ENCODE measurements around the gene PSMB10.
"Not testable (repeated sequence)": the region's sequence is repeated elsewhere in the genome, so short reads cannot be mapped to it uniquely, and the experiment has no call there.

PSMB10 gene

GRCh38 chr16:67917140-67917851 is 19.4 kb downstream of the PSMB10 start:
- no peak overlapping the region for H3K4me3 ChIP-seq (ENCODE audit: low read depth, low read length)
- no peak for DNase-seq (ENCODE audit: low read depth, low spot score)
- no peak for TF ChIP-seq CTCF (IDR thresholded peaks at IDR 0.05; ENCODE audit: low read depth, low read length)
- in situ Hi-C loops (cut with HindIII; ENCODE audit: low sequenced_read_pairs) = no loop called here

GRCh38 chr16:67915831-67916723 is 20.6 kb downstream of the PSMB10 start:
- DNase-seq (ENCODE audit: low read depth, low spot score) = no peak
- H3K4me3 ChIP-seq (ENCODE audit: low read depth, low read length) = no peak overlapping the region
- TF ChIP-seq CTCF (IDR thresholded peaks at IDR 0.05; ENCODE audit: low read depth, low read length) = no peak
- in situ Hi-C loops (cut with HindIII; ENCODE audit: low sequenced_read_pairs) = no loop called here

GRCh38 chr16:67915496-67915769 is 21.2 kb downstream of the PSMB10 start:
- H3K4me3 ChIP-seq (ENCODE audit: low read depth, low read length); DNase-seq (ENCODE audit: low read depth, low spot score); in situ Hi-C loops (cut with HindIII; ENCODE audit: low sequenced_read_pairs): not testable (repeated sequence)

- H3K4me3 ChIP-seq (ENCODE audit: low read depth, low read length) = no peak overlapping the region
- in situ Hi-C loops (cut with HindIII; ENCODE audit: low sequenced_read_pairs) = no loop called here
- no peak for TF ChIP-seq CTCF (IDR thresholded peaks at IDR 0.05; ENCODE audit: low read depth, low read length)
- no peak for DNase-seq (ENCODE audit: low read depth, low spot score)
Observed at GRCh38 chr16:67914758-67915495, 21.7 kb downstream of the PSMB10 start.

- peak; percentile 73 for DNase-seq (ENCODE audit: low read depth, low spot score)
- no peak for TF ChIP-seq CTCF (IDR thresholded peaks at IDR 0.05; ENCODE audit: low read depth, low read length)
Observed at GRCh38 chr16:67910158-67910557, 26.5 kb downstream of the PSMB10 start.

GRCh38 chr16:67909056-67909742 is 27.5 kb downstream of the PSMB10 start:
- DNase-seq (ENCODE audit: low read depth, low spot score) = no peak
- no peak for TF ChIP-seq CTCF (IDR thresholded peaks at IDR 0.05; ENCODE audit: low read depth, low read length)
- in situ Hi-C loops (cut with HindIII; ENCODE audit: low sequenced_read_pairs) = no loop called here
- no peak overlapping the region for H3K4me3 ChIP-seq (ENCODE audit: low read depth, low read length)

More at GRCh38 chr16:67910158-67910557, 26.5 kb downstream of the PSMB10 start:
- in situ Hi-C loops (cut with HindIII; ENCODE audit: low sequenced_read_pairs) = no loop called here
- H3K4me3 ChIP-seq (ENCODE audit: low read depth, low read length) = no peak overlapping the region

Measured in astrocyte of the spinal cord (primary cell).